Spleen (tissue), 11 donors: ENCODE measurements around the gene CARM1. TPM values are rescaled to one million over a fixed set of nuclear protein-coding genes. Genes with fewer than 3 reads are reported as not detected.

ENCODE experiments used
- DNase-seq: peaks from one replicate; pipeline ENCODE4 v3.0.0-alpha.2; 2020
- H3K27ac ChIP-seq, 8 donors: fragments of 200-600 bp; sonication (generic) in 7 of 8; 1 replicate in 4 of 8; 2 replicates in 4 of 8; pipeline versions ENCODE4 v1.5.0 to v1.8.0; 2016 to 2021; ENCODE audit warnings: inconsistent platforms in 4 of 8, mild to moderate bottlenecking in 4 of 8, moderate library complexity in 1 of 8
- H3K27me3 ChIP-seq, 7 donors: fragments of 200-600 bp; sonication (generic) in 6 of 7; replicated peaks in 1 of 7; 1 replicate in 4 of 7; 2 replicates in 3 of 7; pipeline versions ENCODE4 v1.5.0 to v1.8.0; 2016 to 2021; ENCODE audit warnings: inconsistent platforms in 3 of 7, mild to moderate bottlenecking in 1 of 7
- H3K36me3 ChIP-seq, 6 donors: fragments of 200-600 bp; sonication (generic) in 5 of 6; 1 replicate in 4 of 6; 2 replicates in 2 of 6; pipeline versions ENCODE4 v1.5.0 to v1.8.0; 2016 to 2021; ENCODE audit warnings: inconsistent platforms in 2 of 6
- H3K4me1 ChIP-seq, 6 donors: fragments of 200-600 bp; sonication (generic) in 5 of 6; 1 replicate in 3 of 6; 2 replicates in 3 of 6; pipeline versions ENCODE4 v1.5.0 to v1.8.0; 2016 to 2021; ENCODE audit warnings: inconsistent platforms in 3 of 6
- H3K4me3 ChIP-seq, 8 donors: fragments of 200-600 bp; sonication (generic) in 7 of 8; 1 replicate in 4 of 8; 2 replicates in 4 of 8; pipeline versions ENCODE4 v1.5.0 to v1.8.0; 2016 to 2021; ENCODE audit warnings: inconsistent platforms in 4 of 8, mild to moderate bottlenecking in 4 of 8, moderate library complexity in 2 of 8
- H3K9me3 ChIP-seq, 8 donors: fragments of 200-600 bp; sonication (generic) in 7 of 8; 1 replicate in 4 of 8; 2 replicates in 4 of 8; pipeline versions ENCODE4 v1.5.0 to v1.8.0; 2016 to 2021; ENCODE audit warnings: inconsistent platforms in 4 of 8
- CTCF ChIP-seq, 11 experiments: fragments of 200-600 bp in 7 of 11; fragments of 450-650 bp in 4 of 11; sonication (generic) in 4 of 11; IDR thresholded peaks in 8 of 11; conservative IDR thresholded peaks in 3 of 11; 1 replicate in 7 of 11; 2 replicates in 4 of 11; pipeline versions ENCODE4 v1.4.0 to v1.8.0; 2016 to 2021; ENCODE audit warnings: antibody characterized with exemption in 11 of 11, inconsistent platforms in 4 of 11, mild to moderate bottlenecking in 1 of 11
- POLR2A ChIP-seq, 3 donors: fragments of 450-650 bp; IDR thresholded peaks; one replicate each; pipeline ENCODE4 v1.5.1; 2017; ENCODE audit warnings: antibody characterized with exemption in 3 of 3, mild to moderate bottlenecking in 1 of 3
- POLR2AphosphoS5 ChIP-seq, 3 donors: sonication (generic); formaldehyde crosslinking; IDR thresholded peaks; one replicate each; pipeline ENCODE4 v1.5.1; 2017; ENCODE audit warnings: antibody characterized with exemption in 3 of 3
- WGBS, 5 donors: extraction: QIAGEN DNeasy Blood & Tissue Kit in 3 of 5; methylation state at CpG; one replicate each; pipeline versions ENCODE4 v1.1.5 to v1.1.7; 2013 to 2018; 5-methylcytosine and 5-hydroxymethylcytosine counted together
- intact Hi-C: fragments of 100-400 bp; cut with DNase I; formaldehyde crosslinking; loops from one replicate; pipeline ENCODE4 v1.15.0; 2023; ENCODE audit warnings: low total_unique reads
- polyA plus RNA-seq, 3 donors: library from polyadenylated mRNA; stranded (reverse); fragments of 200-250 nt; gene quantifications; one replicate each; pipeline ENCODE4 v1.2.1, GENCODE V29; 2013
- total RNA-seq, 7 donors: library from RNA; depleted of rRNA in 3 of 7; stranded (reverse); fragments of >200 nt in 3 of 7; fragmentation: NEBNext Ultra II Directional in 4 of 7; extraction: Animal tissue kit (Norgen Biotek cat#: 25700) in 4 of 7; gene quantifications; one replicate each; pipeline versions ENCODE4 v1.1.0 to v1.2.1, GENCODE V29; 2016 to 2021
- donor health status: healthy with polysubstance abuse.
- donor health status: DM: no; HTN: no; CAD: no; lungs with moderate emphysema.
- donor health status: DM: no; HTN: no; CAD: no.
- donor health status: Bipolar disorder and iron deficiency.
- donor health status: healthy.
- donor health status: DM: no; HTN: no; CAD: no.
- donor health status: DM: yes; HTN: yes; CAD: no.

Gene CARM1
- total and polyA plus RNA-seq, 10 donors = 13.6 to 32.0 (median 24.6) TPM

GRCh38 chr19:10912619-10913018 is 41.3 kb downstream of the CARM1 start:
- no peak for DNase-seq
- intact Hi-C loops = no loop called here
- Histone ChIP-seq H3K4me1 (no peaks in the 10 kb centered on the region), H3K4me3 (no peak overlapping the region), H3K36me3 (peaks cover 0 to 97% (median 64%) of the 10 kb centered on the region in 6 donors), H3K27me3 (no peaks in the 10 kb centered on the region), H3K9me3 (no peaks in the 10 kb centered on the region), H3K27ac (no peak overlapping the region)
- TF ChIP-seq POLR2AphosphoS5 (IDR thresholded peaks at IDR 0.05) (no peak), CTCF (IDR thresholded peaks at IDR 0.05 in 8 of 11, conservative IDR thresholded peaks at IDR 0.05 in 3 of 11) (no peak), POLR2A (IDR thresholded peaks at IDR 0.05) (no peak)
- WGBS, 5 donors = 94 to 98% (median 95%) methylated on average over 16 to 18 of the region's 18 CpGs

- Histone ChIP-seq H3K27me3 (no peaks in the 10 kb centered on the region), H3K4me1 (no peaks in the 10 kb centered on the region), H3K9me3 (no peaks in the 10 kb centered on the region), H3K27ac (no peak overlapping the region), H3K36me3 (peaks cover 0 to 97% (median 53%) of the 10 kb centered on the region in 6 donors), H3K4me3 (no peak overlapping the region)
- DNase-seq = no peak
- intact Hi-C loops = no loop called here
- 91 to 98% (median 93%) methylated on average over 4 to 24 of the region's 24 CpGs for WGBS, 5 donors
- TF ChIP-seq POLR2AphosphoS5 (IDR thresholded peaks at IDR 0.05) (no peak), POLR2A (IDR thresholded peaks at IDR 0.05) (no peak), CTCF (IDR thresholded peaks at IDR 0.05 in 8 of 11, conservative IDR thresholded peaks at IDR 0.05 in 3 of 11) (no peak)
Measured at GRCh38 chr19:10913716-10914340, 42.5 kb downstream of the CARM1 start.

GRCh38 chr19:10915130-10916091 is 44.1 kb downstream of the CARM1 start:
- H3K36me3 ChIP-seq = peaks cover 0 to 97% (median 54%) of the 10 kb centered on the region in 6 donors
- H3K27me3 ChIP-seq = no peaks in the 10 kb centered on the region
- DNase-seq = no peak
- no peak overlapping the region for H3K4me3 ChIP-seq
- no peaks in the 10 kb centered on the region for H3K4me1 ChIP-seq
- intact Hi-C loops = no loop called here
- no peak overlapping the region for H3K27ac ChIP-seq
- H3K9me3 ChIP-seq = no peaks in the 10 kb centered on the region
- WGBS, 5 donors = 78 to 94% (median 90%) methylated on average over 7 to 19 of the region's 19 CpGs
- TF ChIP-seq CTCF (IDR thresholded peaks at IDR 0.05 in 8 of 11, conservative IDR thresholded peaks at IDR 0.05 in 3 of 11) (no peak), POLR2AphosphoS5 (IDR thresholded peaks at IDR 0.05) (no peak), POLR2A (IDR thresholded peaks at IDR 0.05) (no peak)

GRCh38 chr19:10916602-10917001 is 45.2 kb downstream of the CARM1 start:
- peaks cover 0 to 97% (median 58%) of the 10 kb centered on the region in 6 donors for H3K36me3 ChIP-seq
- no peak overlapping the region for H3K4me3 ChIP-seq
- H3K9me3 ChIP-seq = no peaks in the 10 kb centered on the region
- H3K27me3 ChIP-seq = no peaks in the 10 kb centered on the region
- TF ChIP-seq POLR2A (IDR thresholded peaks at IDR 0.05) (no peak), POLR2AphosphoS5 (IDR thresholded peaks at IDR 0.05) (peak in 1 of 3 donors; percentile 26), CTCF (IDR thresholded peaks at IDR 0.05 in 8 of 11, conservative IDR thresholded peaks at IDR 0.05 in 3 of 11) (no peak)
- intact Hi-C loops = no loop called here
- no peaks in the 10 kb centered on the region for H3K4me1 ChIP-seq
- 94 to 100% (median 95%) methylated on average over 2 to 6 of the region's 6 CpGs for whole genome bisulfite sequencing, 5 donors
- DNase-seq = no peak
- no peak overlapping the region for H3K27ac ChIP-seq
